GM21526 (cell line): ENCODE measurements around the gene IBA57.
"Not testable (repeated sequence)": the region's sequence is repeated elsewhere in the genome, so short reads cannot be mapped to it uniquely, and the experiment has no call there.

Experiments
- ATAC-seq: cut with Tn5 transposase; IDR thresholded peaks from one replicate; pipeline ENCODE4 v1.9.1; 2021; ENCODE audit warnings: moderate library complexity; ENCODE audit not compliant: unreplicated experiment, low FRiP score

Gene IBA57

GRCh38 chr1:228184152-228184551, 18.5 kb downstream of the IBA57 start:
- ATAC-seq = no peak

DNA sequence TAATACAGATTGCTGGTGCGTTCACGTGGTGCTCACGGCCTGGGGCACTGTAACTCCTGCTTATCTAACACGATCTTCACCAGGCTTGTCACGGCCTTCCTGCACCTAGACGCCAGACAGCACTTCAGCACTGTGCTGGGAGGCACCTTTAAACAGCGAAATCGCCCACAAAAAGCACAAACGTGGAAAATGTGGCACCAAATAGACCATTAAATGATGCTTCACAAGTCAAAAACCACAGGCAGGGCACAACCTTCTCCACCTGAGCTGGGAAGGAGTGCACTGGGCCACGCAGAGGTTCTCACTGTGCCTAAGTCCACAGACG, 20.0 kb downstream of the IBA57 start:
- no peak for ATAC-seq

DNA sequence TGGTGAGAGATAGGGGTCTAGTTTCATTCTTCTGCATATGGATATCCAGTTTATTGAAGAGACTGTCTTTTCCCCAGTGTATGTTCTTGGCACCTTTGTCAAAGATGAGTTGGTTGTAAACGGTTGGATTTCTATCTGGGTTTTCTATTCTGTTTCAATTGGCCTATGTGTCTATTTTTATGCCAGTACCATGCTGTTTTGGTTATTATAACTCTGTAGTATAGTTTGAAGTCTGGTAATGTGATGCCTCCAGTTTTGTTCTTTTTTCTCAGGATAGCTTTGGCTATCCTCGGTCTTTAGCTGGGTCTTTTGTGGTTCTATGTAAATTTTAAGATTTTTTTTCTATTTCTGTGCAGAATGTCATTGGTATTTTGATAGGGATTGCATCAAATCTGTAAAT, 22.6 kb downstream of the IBA57 start:
- ATAC-seq = not testable (repeated sequence)

- ATAC-seq = no peak
These were observed 24.6 kb downstream of the IBA57 start for GRCh38 chr1:228190182-228190581.

GRCh38 chr1:228190778-228191177, 25.2 kb downstream of the IBA57 start:
- ATAC-seq = no peak

DNA sequence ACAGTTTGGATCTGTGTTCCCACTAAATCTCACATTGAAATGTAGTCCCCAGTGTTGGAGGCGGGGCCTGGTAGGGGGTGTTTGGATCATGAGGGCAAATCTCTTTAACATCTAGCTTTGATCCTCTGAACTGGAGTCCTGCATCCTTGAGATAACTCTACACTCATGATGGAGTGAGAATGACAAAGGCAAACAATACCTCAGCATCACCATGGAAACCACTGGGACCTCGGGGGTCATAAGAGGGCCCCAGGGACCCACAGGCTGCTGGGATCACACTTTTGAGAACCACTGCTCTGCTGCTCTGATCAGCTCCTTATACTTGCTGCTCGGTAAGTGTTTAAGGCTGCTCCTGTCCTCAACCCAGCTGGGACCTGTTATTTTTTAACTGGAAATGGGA, 28.8 kb downstream of the IBA57 start:
- no peak for ATAC-seq

GRCh38 chr1:228194921-228195812, 29.6 kb downstream of the IBA57 start:
- no peak for ATAC-seq

DNA sequence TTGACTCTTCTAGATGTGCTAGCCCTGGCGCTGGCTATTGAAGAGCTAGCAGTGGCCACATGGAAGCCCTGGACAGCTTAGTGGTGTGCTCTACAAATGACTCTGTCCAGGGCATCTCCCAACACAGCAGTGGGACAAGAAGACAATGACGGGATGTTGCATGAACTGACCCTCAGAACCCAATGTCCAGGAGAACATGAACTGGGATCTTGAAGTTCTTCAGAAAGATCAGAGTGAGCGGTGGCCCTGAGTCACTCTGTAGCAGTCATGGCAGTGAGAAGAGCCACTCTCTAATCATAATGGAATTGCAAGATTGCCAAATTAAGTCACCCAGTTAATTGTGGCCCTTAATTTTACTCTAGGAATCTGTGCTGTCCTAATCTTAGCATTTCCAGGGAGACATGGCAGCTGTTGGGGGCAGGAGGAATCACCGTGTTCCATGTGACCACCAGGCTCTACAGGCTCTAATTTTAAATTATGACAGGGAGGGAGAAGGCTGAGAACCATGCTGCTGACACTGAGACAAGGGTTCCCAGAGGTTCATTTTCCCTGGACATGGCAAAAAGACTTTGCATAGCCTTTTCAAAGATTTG, 32.0 kb downstream of the IBA57 start:
- ATAC-seq = no peak

GRCh38 chr1:228198977-228199590, 33.5 kb downstream of the IBA57 start:
- ATAC-seq = no peak

DNA sequence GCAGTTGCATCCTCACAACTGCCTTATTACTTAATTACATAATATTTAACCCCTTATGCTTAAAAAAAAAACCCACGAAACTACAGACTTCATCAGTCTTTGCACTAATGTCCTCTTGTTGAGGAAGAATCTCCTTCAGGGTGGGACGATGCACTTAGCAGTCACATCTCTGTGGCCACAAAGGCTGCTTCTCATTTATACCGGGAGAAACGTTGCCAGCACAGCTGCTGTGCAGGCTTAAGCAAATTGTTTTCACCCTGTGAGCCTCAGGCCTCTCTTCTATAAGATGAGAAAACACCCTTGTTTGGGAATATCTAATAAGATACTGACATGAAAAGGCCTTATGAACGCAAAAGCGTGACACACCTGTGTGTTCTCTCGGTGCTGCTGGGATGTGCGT, 39.4 kb downstream of the IBA57 start:
- no peak for ATAC-seq

DNA sequence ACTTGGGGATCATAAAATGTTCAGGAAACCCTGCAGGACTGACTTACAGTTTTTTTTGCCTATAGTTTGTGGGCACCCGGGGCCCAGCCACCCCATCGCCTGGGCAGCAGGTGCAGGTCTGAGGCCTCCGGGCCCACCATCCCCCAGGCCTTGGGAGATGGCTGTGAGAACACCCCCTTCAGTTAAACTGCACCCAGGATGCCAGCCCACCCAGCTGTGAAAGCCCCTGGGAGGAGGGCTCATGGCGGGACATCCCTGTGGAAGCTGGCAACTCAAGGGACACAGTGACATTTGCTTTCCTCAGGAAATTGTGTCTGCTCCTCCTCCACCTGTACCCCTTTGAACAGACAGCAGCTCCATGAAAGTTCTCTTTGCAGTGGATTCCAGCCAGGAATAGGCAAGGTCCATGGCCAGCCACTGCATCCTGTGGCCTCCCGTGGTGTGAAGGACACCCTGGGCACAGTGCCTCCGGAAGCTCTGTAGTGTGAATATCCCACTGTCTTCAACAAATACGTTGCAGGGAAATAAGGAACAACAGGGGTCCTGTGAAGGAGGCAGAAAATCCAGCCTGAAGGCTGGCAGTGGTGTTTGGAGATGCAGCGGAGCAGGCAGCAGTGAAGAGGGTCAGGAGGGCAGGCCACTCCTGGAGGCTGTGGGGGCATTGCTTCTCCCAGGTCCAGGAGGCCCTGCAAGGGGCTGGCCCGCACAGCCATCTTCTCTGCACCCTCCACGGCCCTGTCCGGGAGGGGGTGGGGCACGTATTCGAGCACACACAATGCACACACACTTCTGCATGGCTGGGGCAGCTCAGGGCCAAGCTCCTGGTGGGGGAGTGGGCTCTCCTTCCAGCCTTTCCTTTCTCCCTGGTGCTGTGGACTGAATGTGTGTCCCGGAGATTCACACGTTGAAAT, 40.2 kb downstream of the IBA57 start:
- no peak for ATAC-seq

GRCh38 chr1:228206582-228207351, 41.2 kb downstream of the IBA57 start:
- ATAC-seq = no peak

DNA sequence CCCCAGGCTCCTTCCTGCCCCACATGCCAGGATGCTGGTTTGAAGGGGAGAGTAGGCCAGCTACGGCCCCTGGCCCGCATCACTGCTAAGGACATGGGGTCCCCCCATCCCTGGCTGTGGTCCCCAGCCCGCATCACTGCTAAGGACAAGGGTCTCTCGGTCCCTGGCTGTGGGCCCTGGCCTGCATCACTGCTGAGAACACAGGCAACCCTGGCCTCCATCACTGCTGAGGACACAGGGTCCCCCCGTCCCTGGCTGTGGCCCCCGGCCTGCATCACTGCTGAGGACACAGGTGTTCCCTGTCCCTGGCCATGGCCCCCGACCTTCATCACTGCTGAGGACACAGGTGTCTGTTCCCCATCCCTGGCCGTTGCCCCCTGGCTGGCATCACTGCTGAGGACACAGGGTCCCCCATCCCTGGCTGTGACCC, 41.8 kb downstream of the IBA57 start:
- ATAC-seq = no peak

GRCh38 chr1:228207851-228208821, 42.5 kb downstream of the IBA57 start, which contains the start of gene OBSCN:
TSS of gene OBSCN (plus strand) at chr1:228208044. CDS start at chr1:228211784, 3,740 bp downstream.
- no peak for ATAC-seq

GRCh38 chr1:228208831-228209551, 43.4 kb downstream of the IBA57 start:
- ATAC-seq = no peak

DNA sequence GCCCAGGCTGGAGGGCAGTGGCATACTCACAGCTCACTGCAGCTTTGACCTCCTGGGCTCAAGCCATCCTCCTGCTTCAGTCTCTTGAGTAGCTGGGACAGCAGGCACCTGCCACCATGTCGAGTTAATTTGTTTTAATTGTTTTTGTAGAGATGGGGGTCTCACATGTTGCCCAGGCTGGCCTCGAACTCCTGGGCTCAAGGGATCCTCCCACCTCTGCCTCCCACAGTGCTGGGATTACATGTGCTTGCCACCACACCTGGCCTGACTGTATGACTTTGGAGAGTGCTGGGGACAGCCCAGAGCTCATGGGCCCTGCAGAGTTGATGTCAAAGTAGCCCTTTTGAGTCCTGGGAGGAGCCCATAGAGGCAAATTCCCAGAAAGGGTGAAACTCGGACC, 44.1 kb downstream of the IBA57 start:
- ATAC-seq = no peak

DNA sequence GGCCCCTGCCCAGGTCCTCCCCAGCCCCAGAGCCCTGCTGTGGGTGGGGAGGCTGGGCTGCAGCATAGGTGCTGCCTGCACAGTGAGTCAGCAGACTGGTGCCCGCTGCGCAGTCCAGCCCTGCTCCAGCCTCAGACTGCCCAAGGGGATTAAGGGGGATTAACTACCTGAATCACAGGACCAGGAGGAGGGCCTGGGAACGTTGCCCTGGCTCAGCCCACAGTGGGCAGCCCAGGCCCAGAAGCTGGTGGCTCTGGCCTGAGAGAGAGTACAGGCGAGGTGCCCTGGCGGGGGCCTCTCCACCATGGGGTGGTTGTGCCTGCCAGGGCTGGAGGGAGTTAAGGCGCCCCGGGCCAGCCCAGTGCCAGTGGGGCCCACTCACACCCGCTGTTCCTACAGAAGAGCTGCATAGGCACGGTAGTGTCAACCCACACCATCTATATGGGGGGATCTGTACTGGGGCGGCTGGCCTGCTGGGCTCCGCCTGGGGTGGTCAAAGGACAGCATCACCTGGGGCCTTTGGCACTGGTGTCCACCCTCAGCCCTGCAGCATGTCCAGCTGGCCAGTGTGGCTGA, 44.6 kb downstream of the IBA57 start:
- no peak for ATAC-seq
